ENCODE measurements around the gene TH.

DNA sequence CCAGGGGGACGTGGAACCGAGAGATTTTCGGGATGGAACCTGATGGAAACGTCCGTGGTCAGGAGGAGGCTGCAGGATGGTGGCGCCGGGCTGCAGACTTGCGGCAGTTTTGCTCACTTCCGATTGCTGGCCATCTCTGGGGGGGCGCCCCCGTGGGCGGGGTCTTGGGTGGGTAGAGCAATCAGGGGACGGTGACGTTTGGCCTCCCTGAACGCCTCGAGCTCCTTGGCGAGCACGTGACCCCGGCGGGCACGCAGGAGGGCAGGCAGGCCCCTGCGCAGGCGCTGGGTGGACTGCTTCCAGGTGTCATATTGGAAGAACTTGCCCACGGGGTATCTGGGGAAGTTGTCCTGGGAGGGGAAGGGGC lies 38.8 kb downstream of the TH start:
- TF ChIP-seq EZH2 (IDR thresholded peaks at IDR 0.05; ENCODE audit: borderline replicate concordance, insufficient read depth, low read length, poor library complexity, severe bottlenecking): no peak
- TF ChIP-seq, protein P1, sequence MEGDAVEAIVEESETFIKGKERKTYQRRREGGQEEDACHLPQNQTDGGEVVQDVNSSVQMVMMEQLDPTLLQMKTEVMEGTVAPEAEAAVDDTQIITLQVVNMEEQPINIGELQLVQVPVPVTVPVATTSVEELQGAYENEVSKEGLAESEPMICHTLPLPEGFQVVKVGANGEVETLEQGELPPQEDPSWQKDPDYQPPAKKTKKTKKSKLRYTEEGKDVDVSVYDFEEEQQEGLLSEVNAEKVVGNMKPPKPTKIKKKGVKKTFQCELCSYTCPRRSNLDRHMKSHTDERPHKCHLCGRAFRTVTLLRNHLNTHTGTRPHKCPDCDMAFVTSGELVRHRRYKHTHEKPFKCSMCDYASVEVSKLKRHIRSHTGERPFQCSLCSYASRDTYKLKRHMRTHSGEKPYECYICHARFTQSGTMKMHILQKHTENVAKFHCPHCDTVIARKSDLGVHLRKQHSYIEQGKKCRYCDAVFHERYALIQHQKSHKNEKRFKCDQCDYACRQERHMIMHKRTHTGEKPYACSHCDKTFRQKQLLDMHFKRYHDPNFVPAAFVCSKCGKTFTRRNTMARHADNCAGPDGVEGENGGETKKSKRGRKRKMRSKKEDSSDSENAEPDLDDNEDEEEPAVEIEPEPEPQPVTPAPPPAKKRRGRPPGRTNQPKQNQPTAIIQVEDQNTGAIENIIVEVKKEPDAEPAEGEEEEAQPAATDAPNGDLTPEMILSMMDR (IDR thresholded peaks at IDR 0.05; ENCODE audit: poor library complexity, severe bottlenecking): no peak
- no peak for TF ChIP-seq POLR2AphosphoS5 (IDR thresholded peaks at IDR 0.05)
- TF ChIP-seq TAF1 (IDR thresholded peaks at IDR 0.05; ENCODE audit: low read depth): no peak
- TF ChIP-seq, protein P2, sequence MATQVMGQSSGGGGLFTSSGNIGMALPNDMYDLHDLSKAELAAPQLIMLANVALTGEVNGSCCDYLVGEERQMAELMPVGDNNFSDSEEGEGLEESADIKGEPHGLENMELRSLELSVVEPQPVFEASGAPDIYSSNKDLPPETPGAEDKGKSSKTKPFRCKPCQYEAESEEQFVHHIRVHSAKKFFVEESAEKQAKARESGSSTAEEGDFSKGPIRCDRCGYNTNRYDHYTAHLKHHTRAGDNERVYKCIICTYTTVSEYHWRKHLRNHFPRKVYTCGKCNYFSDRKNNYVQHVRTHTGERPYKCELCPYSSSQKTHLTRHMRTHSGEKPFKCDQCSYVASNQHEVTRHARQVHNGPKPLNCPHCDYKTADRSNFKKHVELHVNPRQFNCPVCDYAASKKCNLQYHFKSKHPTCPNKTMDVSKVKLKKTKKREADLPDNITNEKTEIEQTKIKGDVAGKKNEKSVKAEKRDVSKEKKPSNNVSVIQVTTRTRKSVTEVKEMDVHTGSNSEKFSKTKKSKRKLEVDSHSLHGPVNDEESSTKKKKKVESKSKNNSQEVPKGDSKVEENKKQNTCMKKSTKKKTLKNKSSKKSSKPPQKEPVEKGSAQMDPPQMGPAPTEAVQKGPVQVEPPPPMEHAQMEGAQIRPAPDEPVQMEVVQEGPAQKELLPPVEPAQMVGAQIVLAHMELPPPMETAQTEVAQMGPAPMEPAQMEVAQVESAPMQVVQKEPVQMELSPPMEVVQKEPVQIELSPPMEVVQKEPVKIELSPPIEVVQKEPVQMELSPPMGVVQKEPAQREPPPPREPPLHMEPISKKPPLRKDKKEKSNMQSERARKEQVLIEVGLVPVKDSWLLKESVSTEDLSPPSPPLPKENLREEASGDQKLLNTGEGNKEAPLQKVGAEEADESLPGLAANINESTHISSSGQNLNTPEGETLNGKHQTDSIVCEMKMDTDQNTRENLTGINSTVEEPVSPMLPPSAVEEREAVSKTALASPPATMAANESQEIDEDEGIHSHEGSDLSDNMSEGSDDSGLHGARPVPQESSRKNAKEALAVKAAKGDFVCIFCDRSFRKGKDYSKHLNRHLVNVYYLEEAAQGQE (IDR thresholded peaks at IDR 0.05; ENCODE audit: borderline replicate concordance): no peak
- TF ChIP-seq EP300 (conservative IDR thresholded peaks at IDR 0.05; ENCODE audit: poor library complexity, severe bottlenecking): no peak
- no peak for TF ChIP-seq MXI1 (conservative IDR thresholded peaks at IDR 0.05; ENCODE audit: poor library complexity, severe bottlenecking)
- no peak for TF ChIP-seq RAD21 (conservative IDR thresholded peaks at IDR 0.05)
- TF ChIP-seq SMC3 (conservative IDR thresholded peaks at IDR 0.05; ENCODE audit: poor library complexity): no peak
